ENCODE measurements around the gene POLR2L.

GRCh38 chr11:853682-854448 is 11.5 kb upstream of the POLR2L start:
- TF ChIP-seq EZH2 (IDR thresholded peaks at IDR 0.05; ENCODE audit: insufficient read depth, poor library complexity, severe bottlenecking) (no peak), EZH2phosphoT487 (IDR thresholded peaks at IDR 0.05; ENCODE audit: insufficient read depth, low read depth) (no peak)

All from GM23248 (cell line).